Rectal smooth muscle tissue (tissue), 1 donor: ENCODE results near the gene TSPAN12.
"Not testable (repeated sequence)": the region's sequence is repeated elsewhere in the genome, so short reads cannot be mapped to it uniquely, and the experiment has no call there.

Experiments
- H3K27ac ChIP-seq: one replicate; pipeline ENCODE4 v1.7.0; 2013; ENCODE audit warnings: low read depth, low read length, inconsistent platforms
- H3K27me3 ChIP-seq: one replicate; pipeline ENCODE4 v1.7.0; 2013; ENCODE audit warnings: low read length; ENCODE audit not compliant: control insufficient read depth, insufficient read depth
- H3K36me3 ChIP-seq: one replicate; pipeline ENCODE4 v1.7.0; 2013; ENCODE audit warnings: low read length; ENCODE audit not compliant: control insufficient read depth, insufficient read depth
- H3K4me1 ChIP-seq: one replicate; pipeline ENCODE4 v1.7.0; 2013; ENCODE audit warnings: low read length; ENCODE audit not compliant: control insufficient read depth, insufficient read depth
- H3K4me3 ChIP-seq: one replicate; pipeline ENCODE4 v1.7.0; 2013; ENCODE audit warnings: low read length
- H3K9ac ChIP-seq: one replicate; pipeline ENCODE4 v1.7.0; 2013; ENCODE audit warnings: low read length

TSPAN12 gene

DNA sequence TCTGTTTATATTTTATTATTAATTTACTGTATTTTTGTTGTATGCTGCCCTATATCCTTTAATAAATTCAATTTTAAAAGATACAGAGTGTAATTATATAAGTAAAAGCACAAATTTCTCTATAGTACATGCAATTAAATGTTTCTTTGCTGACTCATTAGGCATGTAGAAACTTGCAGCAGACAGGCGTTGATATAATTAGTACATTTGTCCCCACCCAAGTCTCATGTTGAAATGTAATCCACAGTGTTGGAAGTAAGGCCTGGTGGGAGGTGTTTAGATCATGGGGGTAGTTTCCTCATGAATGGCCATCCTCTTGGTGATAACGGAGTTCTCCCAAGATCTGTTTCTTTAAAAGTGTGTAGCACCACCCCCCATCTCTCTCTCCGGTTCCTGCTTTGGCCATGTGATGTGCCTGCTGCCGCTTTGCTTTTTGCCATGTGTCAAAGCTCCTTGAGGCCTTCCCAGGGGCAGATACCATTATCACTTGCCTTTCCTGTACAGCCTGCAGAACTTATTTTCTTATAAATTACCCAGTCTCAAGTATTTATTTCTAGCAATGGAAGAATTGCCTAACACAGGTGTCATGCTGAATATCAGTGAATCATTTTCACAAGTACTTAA is 63.7 kb downstream of the TSPAN12 start:
- Histone ChIP-seq H3K27ac (no peak overlapping the region), H3K4me3 (no peak overlapping the region), H3K4me1 (no peaks in the 10 kb centered on the region), H3K27me3 (no peaks in the 10 kb centered on the region), H3K9ac (no peak overlapping the region), H3K36me3 (no peaks in the 10 kb centered on the region)

DNA sequence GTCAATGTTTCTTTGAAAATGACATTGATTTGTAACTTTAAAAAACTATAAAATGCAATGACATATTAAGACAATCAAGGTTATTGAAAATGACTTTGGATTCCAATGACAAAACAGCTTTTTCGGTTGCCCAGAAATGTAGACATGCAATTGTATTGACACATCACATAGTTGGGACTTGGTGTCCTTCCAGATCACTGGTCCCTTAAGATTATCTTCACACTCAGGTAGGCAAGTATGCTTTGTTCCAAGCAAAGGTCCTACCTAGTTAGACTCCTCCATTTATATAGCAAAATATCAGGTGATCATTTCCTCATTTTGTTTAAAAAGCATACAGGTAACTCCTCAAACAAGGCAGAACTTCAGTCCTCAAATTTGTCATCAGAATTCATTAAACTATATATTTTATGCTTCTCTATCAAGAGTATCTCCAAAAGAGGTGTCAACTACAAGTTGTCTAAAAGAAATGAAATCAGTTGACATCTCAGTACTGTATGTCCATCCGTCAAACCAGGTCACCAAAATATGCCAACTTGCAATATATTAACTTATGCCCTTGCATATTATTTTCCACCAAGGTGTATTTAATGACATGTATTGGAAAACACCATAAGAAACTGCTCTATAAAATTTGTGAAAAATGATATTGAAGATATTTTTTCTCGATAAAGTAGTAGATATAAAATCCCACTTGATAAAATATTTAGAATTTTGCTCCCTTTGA is 64.6 kb downstream of the TSPAN12 start:
- H3K27me3 ChIP-seq: no peaks in the 10 kb centered on the region
- no peaks in the 10 kb centered on the region for H3K36me3 ChIP-seq
- H3K4me1 ChIP-seq: no peaks in the 10 kb centered on the region
- no peak overlapping the region for H3K27ac ChIP-seq
- H3K4me3 ChIP-seq: no peak overlapping the region
- no peak overlapping the region for H3K9ac ChIP-seq

DNA sequence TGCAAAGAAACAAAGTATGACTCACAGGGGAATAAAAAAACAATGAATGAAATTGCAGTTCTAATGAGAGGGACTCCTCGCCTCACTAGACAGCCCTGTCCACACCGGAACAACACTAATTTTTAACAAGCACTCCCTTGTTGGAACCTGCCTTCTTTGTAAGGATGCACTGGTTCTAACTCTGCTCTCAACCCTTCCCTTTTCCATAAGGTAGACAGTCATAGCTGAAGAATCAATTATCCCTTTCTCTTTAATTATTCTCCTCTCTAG is 65.1 kb downstream of the TSPAN12 start:
- H3K4me1 ChIP-seq: no peaks in the 10 kb centered on the region
- H3K4me3 ChIP-seq: no peak overlapping the region
- no peaks in the 10 kb centered on the region for H3K36me3 ChIP-seq
- H3K27ac ChIP-seq: no peak overlapping the region
- H3K9ac ChIP-seq: no peak overlapping the region
- no peaks in the 10 kb centered on the region for H3K27me3 ChIP-seq

DNA sequence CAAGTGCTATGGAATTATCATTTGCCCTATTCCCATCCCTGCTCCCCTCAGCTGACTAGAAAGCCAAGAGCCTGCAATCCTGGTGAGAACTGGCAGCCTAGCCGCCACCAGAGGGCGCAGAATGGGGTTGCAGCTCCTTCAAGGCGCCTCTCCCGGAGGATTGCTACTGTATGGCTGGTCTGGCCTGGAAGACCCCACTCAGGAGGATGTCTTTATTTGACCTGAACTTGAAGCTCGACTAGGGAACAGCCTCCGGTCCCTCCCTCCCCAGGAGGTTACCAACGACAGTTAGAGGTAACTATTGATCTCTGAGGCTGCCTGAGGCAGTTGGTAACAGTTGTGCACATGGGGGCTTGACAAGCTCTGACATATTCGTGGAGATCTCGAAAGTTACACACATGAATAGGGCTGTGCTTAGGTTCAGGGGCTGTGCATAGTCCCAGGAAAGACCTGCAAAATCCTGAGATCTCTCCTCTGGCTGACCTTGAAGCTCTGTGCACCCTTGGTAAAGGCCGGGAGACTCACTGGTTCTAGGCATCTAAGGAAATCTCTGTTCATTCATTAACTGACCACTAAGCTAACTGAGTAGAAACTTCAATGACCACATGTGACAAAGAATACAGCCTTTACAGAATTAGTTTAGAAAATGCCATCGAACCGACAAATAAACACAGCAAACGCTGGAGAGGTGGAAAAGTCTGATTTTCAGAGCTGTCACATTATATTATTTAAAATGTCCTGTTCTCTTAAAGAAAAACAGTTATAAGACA is 65.7 kb downstream of the TSPAN12 start:
- Histone ChIP-seq H3K9ac (no peak overlapping the region), H3K27ac (no peak overlapping the region), H3K4me3 (no peak overlapping the region)

DNA sequence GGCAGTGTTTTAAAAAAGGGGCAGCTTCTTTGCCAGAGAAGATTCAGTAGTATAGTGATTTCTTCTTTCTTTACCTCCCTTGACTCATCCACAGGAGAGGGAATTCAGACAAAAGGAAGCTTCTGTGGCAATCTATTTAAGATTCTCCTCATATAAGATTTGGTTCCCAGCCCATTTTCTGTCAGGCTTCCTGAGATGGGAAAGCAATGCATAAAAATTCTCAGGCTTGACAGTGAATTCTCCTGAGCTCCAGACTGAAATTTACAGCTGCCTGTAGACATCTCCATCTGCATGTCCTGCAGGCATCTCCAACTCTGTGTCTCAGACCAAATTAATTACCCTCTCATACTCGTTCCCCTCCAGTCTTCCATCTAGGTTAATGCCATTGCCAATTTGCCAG is 72.8 kb downstream of the TSPAN12 start:
- H3K4me3 ChIP-seq: no peak overlapping the region
- H3K36me3 ChIP-seq: no peaks in the 10 kb centered on the region
- no peak overlapping the region for H3K9ac ChIP-seq
- no peaks in the 10 kb centered on the region for H3K27me3 ChIP-seq
- no peaks in the 10 kb centered on the region for H3K4me1 ChIP-seq
- H3K27ac ChIP-seq: no peak overlapping the region

More for the DNA sequence above, 65.7 kb downstream of the TSPAN12 start:
- no peaks in the 10 kb centered on the region for H3K27me3 ChIP-seq
- no peaks in the 10 kb centered on the region for H3K36me3 ChIP-seq
- no peaks in the 10 kb centered on the region for H3K4me1 ChIP-seq

DNA sequence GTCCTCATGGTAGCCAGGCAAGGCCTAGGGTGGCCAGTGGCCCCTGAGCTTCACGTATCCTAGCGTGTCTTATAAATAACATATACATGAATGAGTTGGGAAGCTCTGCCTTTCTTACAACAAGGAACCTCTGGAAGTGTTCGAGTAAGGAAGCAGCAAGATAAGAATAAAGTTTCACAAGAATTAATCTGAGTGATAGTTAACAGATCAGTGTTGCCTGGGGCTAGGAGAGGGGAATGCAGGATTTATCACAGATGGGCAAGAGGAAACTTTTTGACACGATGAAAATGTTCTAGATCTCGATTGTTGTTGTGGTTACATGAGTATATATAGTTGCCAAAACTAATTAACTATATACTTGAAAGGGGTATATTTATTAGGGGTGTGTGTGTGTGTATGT is 74.2 kb downstream of the TSPAN12 start:
- H3K4me3 ChIP-seq: no peak overlapping the region
- no peak overlapping the region for H3K9ac ChIP-seq
- H3K4me1 ChIP-seq: no peaks in the 10 kb centered on the region
- no peak overlapping the region for H3K27ac ChIP-seq
- no peaks in the 10 kb centered on the region for H3K27me3 ChIP-seq
- no peaks in the 10 kb centered on the region for H3K36me3 ChIP-seq

DNA sequence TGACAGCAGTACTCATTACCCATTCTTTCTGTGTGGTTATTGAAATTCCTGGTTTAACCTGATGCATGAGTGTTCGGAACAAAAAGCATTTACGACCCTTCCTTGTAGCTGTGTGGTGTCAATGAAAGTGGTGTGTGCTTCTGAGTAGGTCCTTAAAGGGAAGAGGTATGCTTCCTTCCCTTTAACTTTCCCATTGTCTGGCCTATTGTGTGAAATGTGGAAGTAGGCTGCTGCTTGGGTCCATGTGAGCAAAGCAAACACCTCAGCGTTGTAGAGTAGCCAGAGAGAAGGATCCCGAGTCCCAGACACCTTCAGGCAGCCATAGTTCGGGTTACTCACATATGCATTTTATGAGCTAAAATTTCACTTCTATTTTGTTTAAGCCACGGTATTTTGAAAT is 74.7 kb downstream of the TSPAN12 start:
- Histone ChIP-seq H3K27ac (no peak overlapping the region), H3K9ac (no peak overlapping the region), H3K36me3 (no peaks in the 10 kb centered on the region), H3K4me3 (no peak overlapping the region), H3K27me3 (no peaks in the 10 kb centered on the region), H3K4me1 (no peaks in the 10 kb centered on the region)

DNA sequence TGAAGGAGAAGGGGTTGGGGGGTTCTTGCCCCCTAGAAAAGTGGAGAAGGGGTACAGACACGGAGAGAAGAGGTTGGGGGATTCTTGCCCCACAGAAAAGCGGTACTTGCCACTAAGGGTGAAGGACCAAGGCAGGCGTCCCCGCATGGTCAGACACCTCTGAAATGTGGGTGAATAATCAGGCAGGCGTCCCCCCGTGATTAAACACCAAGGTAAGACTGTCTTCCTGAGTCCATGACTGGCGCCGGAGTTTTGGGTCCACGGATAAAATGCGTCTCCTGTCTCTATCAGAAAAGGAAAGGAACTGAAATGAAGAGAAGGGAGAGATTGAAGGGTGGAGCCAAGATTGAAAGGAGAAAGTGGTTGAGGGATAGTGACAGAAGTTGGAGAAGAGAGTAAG is 76.0 kb downstream of the TSPAN12 start:
- not testable (repeated sequence) for H3K4me3 ChIP-seq, H3K9ac ChIP-seq, H3K27ac ChIP-seq, H3K27me3 ChIP-seq, H3K4me1 ChIP-seq, H3K36me3 ChIP-seq

DNA sequence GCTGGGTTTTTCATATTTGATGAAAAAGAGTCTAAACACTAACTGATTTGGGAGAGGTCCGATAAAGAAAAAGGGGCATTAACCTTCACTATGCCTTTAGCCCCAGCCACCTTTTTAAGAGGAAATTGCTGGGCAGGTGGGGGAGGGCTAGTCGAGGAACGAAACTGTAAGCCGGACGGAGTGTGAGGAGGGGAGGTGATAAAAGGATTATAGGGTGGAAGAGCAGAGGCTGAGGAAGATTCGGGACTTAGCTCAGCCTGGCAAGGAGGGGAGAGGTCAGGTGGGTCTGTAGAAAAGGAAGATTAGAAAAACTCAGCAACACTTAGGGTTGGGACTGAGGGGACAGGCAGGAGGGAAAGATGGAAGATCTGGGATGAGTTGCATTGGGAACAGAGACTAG is 77.0 kb downstream of the TSPAN12 start:
- Histone ChIP-seq H3K27me3 (no peaks in the 10 kb centered on the region), H3K9ac (no peak overlapping the region), H3K36me3 (no peaks in the 10 kb centered on the region), H3K4me3 (no peak overlapping the region), H3K4me1 (no peaks in the 10 kb centered on the region), H3K27ac (no peak overlapping the region)

DNA sequence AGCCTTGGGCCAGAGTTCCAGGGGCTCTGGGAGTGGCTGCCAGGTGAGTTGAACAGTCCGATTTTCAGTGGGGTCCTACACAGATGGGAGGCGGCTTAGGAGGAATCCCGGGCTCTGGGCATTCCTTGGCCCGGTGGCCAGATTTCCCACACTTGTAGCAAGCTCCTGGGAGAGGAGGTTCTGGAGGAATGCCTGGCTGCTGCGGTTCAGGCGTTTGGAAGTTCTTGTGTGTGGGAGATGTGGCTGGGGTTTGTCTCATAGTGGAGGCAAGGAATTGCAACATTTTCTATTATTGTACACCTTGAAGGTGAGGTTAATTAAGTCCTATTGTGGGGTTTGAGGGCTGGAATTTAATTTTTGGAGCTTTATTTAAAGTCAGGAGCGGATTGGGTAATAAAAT is 77.5 kb downstream of the TSPAN12 start:
- not testable (repeated sequence) for H3K36me3 ChIP-seq

DNA sequence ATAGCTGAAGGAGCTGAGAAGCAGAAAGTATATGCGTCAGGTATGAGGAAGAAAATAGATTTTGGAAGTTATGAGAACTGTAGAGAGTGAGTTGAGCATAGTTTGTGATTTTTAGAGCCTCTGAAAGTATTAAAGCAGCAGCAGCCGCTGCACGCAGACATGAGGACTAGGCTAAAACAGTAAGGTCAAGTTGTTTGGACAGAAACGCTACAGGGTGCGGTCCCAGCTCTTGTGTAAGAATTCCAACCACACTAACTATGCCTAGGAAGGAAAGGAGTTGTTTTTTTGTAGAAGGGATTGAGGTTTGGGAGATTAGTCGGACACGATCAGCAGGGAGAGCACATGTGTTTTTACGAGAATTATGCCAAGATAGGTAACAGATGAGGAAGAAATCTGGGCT is 78.9 kb downstream of the TSPAN12 start:
- not testable (repeated sequence) for H3K27ac ChIP-seq, H3K9ac ChIP-seq, H3K36me3 ChIP-seq, H3K4me3 ChIP-seq, H3K27me3 ChIP-seq, H3K4me1 ChIP-seq

More for the DNA sequence above, 77.5 kb downstream of the TSPAN12 start:
- not testable (repeated sequence) for H3K9ac ChIP-seq, H3K27me3 ChIP-seq, H3K27ac ChIP-seq, H3K4me3 ChIP-seq, H3K4me1 ChIP-seq

DNA sequence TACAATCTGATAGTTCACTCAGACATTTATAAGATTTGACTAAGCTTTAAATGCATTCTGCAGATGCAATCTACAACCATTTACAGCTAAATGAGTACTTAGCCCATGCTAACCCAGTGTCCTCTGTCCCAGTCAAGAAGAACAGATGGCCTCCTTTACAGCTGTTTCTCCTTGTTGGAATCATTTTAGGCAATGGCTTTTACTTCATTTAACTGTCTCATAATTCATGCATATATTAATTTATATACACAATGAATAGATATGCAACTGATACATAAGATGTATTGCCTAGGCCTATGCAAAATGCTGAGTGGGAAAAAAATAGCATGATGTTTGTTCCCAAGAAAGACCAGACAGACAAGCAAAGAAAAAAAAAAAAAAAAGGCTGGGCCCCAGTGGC is 82.2 kb downstream of the TSPAN12 start:
- Histone ChIP-seq H3K27me3 (no peaks in the 10 kb centered on the region), H3K4me3 (no peak overlapping the region), H3K4me1 (no peaks in the 10 kb centered on the region), H3K36me3 (no peaks in the 10 kb centered on the region), H3K27ac (no peak overlapping the region), H3K9ac (no peak overlapping the region)

DNA sequence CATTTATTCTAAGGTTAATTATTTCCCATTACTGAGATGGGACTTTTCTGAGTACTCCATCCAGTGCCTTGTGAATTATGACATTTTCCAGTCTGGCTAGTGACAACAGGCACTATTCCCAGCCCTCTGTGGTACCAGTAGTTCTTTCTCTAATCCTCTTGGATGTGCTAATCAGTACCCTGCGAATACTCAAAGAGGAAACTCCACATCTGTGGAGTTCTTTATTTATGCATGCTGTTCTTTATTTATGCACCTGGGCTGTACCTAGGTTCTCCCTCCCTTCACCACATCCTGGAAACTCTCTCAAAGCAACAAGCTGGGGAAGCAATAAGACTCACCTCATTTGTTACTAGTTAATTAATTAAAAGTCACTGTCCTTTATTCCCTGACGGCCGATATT is 83.5 kb downstream of the TSPAN12 start:
- no peak overlapping the region for H3K4me3 ChIP-seq
- no peaks in the 10 kb centered on the region for H3K27me3 ChIP-seq
- H3K27ac ChIP-seq: no peak overlapping the region
- no peaks in the 10 kb centered on the region for H3K4me1 ChIP-seq
- no peaks in the 10 kb centered on the region for H3K36me3 ChIP-seq
- H3K9ac ChIP-seq: no peak overlapping the region
